ENCODE measurements around the gene TENT5C.

DNA sequence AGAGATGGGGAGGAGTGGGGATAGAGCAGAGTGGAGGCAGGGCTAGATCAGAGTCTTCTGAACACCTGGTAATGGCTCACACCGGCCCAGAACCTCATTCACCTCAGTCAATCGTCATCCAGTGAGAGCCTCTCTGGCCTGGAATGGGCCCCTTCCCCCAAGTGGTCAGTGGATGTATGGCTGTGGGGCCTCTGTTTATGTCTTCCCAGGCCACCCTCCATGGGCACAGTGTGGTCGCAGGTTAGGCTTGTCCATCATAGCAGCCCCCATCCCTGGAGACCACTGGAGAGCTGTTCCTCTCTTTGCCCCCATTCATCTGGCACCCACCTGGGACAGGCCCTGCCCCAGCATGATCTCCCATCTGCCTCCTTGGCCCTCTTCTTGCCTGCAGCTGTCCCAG is 29.6 kb upstream of the TENT5C start:
- TF ChIP-seq, protein P1, sequence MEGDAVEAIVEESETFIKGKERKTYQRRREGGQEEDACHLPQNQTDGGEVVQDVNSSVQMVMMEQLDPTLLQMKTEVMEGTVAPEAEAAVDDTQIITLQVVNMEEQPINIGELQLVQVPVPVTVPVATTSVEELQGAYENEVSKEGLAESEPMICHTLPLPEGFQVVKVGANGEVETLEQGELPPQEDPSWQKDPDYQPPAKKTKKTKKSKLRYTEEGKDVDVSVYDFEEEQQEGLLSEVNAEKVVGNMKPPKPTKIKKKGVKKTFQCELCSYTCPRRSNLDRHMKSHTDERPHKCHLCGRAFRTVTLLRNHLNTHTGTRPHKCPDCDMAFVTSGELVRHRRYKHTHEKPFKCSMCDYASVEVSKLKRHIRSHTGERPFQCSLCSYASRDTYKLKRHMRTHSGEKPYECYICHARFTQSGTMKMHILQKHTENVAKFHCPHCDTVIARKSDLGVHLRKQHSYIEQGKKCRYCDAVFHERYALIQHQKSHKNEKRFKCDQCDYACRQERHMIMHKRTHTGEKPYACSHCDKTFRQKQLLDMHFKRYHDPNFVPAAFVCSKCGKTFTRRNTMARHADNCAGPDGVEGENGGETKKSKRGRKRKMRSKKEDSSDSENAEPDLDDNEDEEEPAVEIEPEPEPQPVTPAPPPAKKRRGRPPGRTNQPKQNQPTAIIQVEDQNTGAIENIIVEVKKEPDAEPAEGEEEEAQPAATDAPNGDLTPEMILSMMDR (IDR thresholded peaks at IDR 0.05) = no peak
- TF ChIP-seq, protein P2, sequence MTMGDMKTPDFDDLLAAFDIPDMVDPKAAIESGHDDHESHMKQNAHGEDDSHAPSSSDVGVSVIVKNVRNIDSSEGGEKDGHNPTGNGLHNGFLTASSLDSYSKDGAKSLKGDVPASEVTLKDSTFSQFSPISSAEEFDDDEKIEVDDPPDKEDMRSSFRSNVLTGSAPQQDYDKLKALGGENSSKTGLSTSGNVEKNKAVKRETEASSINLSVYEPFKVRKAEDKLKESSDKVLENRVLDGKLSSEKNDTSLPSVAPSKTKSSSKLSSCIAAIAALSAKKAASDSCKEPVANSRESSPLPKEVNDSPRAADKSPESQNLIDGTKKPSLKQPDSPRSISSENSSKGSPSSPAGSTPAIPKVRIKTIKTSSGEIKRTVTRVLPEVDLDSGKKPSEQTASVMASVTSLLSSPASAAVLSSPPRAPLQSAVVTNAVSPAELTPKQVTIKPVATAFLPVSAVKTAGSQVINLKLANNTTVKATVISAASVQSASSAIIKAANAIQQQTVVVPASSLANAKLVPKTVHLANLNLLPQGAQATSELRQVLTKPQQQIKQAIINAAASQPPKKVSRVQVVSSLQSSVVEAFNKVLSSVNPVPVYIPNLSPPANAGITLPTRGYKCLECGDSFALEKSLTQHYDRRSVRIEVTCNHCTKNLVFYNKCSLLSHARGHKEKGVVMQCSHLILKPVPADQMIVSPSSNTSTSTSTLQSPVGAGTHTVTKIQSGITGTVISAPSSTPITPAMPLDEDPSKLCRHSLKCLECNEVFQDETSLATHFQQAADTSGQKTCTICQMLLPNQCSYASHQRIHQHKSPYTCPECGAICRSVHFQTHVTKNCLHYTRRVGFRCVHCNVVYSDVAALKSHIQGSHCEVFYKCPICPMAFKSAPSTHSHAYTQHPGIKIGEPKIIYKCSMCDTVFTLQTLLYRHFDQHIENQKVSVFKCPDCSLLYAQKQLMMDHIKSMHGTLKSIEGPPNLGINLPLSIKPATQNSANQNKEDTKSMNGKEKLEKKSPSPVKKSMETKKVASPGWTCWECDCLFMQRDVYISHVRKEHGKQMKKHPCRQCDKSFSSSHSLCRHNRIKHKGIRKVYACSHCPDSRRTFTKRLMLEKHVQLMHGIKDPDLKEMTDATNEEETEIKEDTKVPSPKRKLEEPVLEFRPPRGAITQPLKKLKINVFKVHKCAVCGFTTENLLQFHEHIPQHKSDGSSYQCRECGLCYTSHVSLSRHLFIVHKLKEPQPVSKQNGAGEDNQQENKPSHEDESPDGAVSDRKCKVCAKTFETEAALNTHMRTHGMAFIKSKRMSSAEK (CRISPR knock-in tag; IDR thresholded peaks at IDR 0.05; ENCODE audit: borderline replicate concordance) = no peak
- TF ChIP-seq, protein P3, sequence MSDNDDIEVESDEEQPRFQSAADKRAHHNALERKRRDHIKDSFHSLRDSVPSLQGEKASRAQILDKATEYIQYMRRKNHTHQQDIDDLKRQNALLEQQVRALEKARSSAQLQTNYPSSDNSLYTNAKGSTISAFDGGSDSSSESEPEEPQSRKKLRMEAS (CRISPR knock-in tag; IDR thresholded peaks at IDR 0.05) = no peak
- TF ChIP-seq JUN (CRISPR knock-in tag; IDR thresholded peaks at IDR 0.05) = no peak
- TF ChIP-seq NR3C1 (CRISPR knock-in tag; conservative IDR thresholded peaks at IDR 0.05; ENCODE audit: low read depth) = no peak
- no peak for TF ChIP-seq CREM (CRISPR knock-in tag; IDR thresholded peaks at IDR 0.05)
- no peak for TF ChIP-seq ZNF416 (CRISPR knock-in tag; IDR thresholded peaks at IDR 0.05)
- no peak for TF ChIP-seq ESRRA (CRISPR knock-in tag; IDR thresholded peaks at IDR 0.05; ENCODE audit: borderline replicate concordance)
